OCI-LY1 (cell line): ENCODE results near the gene DRC1.

Experiments
- H2AFZ ChIP-seq: fragments of 200-600 bp; sonication (generic), shearing (Covaris generic); 2 replicates; pipeline ENCODE4 v1.6.0; 2014; ENCODE audit warnings: antibody characterized with exemption, mild to moderate bottlenecking, low read length
- H3F3A ChIP-seq: fragments of 200-600 bp; sonication (generic), shearing (Covaris generic); 2 replicates; pipeline ENCODE4 v1.6.0; 2014; ENCODE audit warnings: mild to moderate bottlenecking, antibody characterized with exemption, low read length, moderate library complexity; ENCODE audit not compliant: insufficient read depth
- H3K27ac ChIP-seq: fragments of 200-600 bp; sonication (generic); 2 replicates; pipeline ENCODE4 v1.5.1; 2014; ENCODE audit warnings: low read length, mixed run types, mild to moderate bottlenecking, low read depth; ENCODE audit not compliant: poor library complexity, severe bottlenecking
- H3K27me3 ChIP-seq: fragments of 200-600 bp; sonication (generic); 2 replicates; pipeline ENCODE4 v1.6.0; 2014; ENCODE audit warnings: antibody characterized with exemption, mild to moderate bottlenecking, low read length, moderate library complexity; ENCODE audit not compliant: insufficient read depth
- H3K36me3 ChIP-seq: fragments of 200-600 bp; sonication (generic); 2 replicates; pipeline ENCODE4 v1.6.1; 2014; ENCODE audit warnings: mild to moderate bottlenecking, antibody characterized with exemption, low read length, moderate library complexity, mixed read lengths; ENCODE audit not compliant: insufficient read depth
- H3K4me1 ChIP-seq: fragments of 200-600 bp; sonication (generic); 2 replicates; pipeline ENCODE4 v1.5.1; 2014; ENCODE audit warnings: mild to moderate bottlenecking, low read length, moderate library complexity; ENCODE audit not compliant: insufficient read depth, severe bottlenecking
- H3K4me2 ChIP-seq: fragments of 200-600 bp; sonication (generic), shearing (Covaris generic); 2 replicates; pipeline ENCODE4 v1.6.1; 2014; ENCODE audit warnings: low read length
- H3K4me3 ChIP-seq: fragments of 200-600 bp; sonication (generic); 2 replicates; pipeline ENCODE4 v1.5.1; 2014; ENCODE audit warnings: low read length, low read depth, mild to moderate bottlenecking, mixed read lengths; ENCODE audit not compliant: poor library complexity, severe bottlenecking
- H3K79me2 ChIP-seq: fragments of 200-600 bp; shearing (Covaris generic); 2 replicates; pipeline ENCODE4 v1.6.1; 2016; ENCODE audit warnings: mixed run types, low read length, mixed read lengths; ENCODE audit not compliant: insufficient read depth
- H3K9ac ChIP-seq: fragments of 200-600 bp; sonication (generic), shearing (Covaris generic); 2 replicates; pipeline ENCODE4 v1.6.1; 2014; ENCODE audit warnings: mild to moderate bottlenecking, low read length, mixed read lengths
- H3K9me2 ChIP-seq: fragments of 200-600 bp; sonication (generic), shearing (Covaris generic); 2 replicates; pipeline ENCODE4 v1.6.1; 2014; ENCODE audit warnings: low read depth, mild to moderate bottlenecking, low read length, mixed read lengths
- H3K9me3 ChIP-seq: fragments of 200-600 bp; shearing (Covaris generic); 2 replicates; pipeline ENCODE4 v1.6.1; 2014; ENCODE audit warnings: low read length, mixed read lengths
- H4K20me1 ChIP-seq: fragments of 200-600 bp; sonication (generic), shearing (Covaris generic); 2 replicates; pipeline ENCODE4 v1.6.0; 2016; ENCODE audit warnings: mild to moderate bottlenecking, low read length; ENCODE audit not compliant: insufficient read depth
- CTCF ChIP-seq: fragments of 200-600 bp; sonication (generic), shearing (Covaris generic); IDR thresholded peaks from 2 replicates; pipeline ENCODE4 v1.5.1; 2017; ENCODE audit warnings: mild to moderate bottlenecking, antibody characterized with exemption, low read length, moderate library complexity, mixed read lengths
- EZH2 ChIP-seq: fragments of 200-600 bp; sonication (generic), shearing (Covaris generic); IDR thresholded peaks from 2 replicates; pipeline ENCODE4 v1.8.0; 2017; ENCODE audit warnings: borderline replicate concordance, mixed run types, mild to moderate bottlenecking, antibody characterized with exemption, low read length, moderate library complexity, mixed read lengths

DRC1 gene

GRCh38 chr2:26471289-26471688, 69.6 kb downstream of the DRC1 start:
- H3K36me3 ChIP-seq = no peaks in the 10 kb centered on the region
- H2AFZ ChIP-seq = no peak overlapping the region
- H3K9me3 ChIP-seq = no peaks in the 10 kb centered on the region
- no peaks in the 10 kb centered on the region for H3K79me2 ChIP-seq
- no peak overlapping the region for H3K4me2 ChIP-seq
- H3K9me2 ChIP-seq = no peaks in the 10 kb centered on the region
- no peak overlapping the region for H3K4me3 ChIP-seq
- H3K27ac ChIP-seq = no peak overlapping the region
- H4K20me1 ChIP-seq = no peaks in the 10 kb centered on the region
- no peaks in the 10 kb centered on the region for H3F3A ChIP-seq
- no peaks in the 10 kb centered on the region for H3K27me3 ChIP-seq
- H3K4me1 ChIP-seq = no peaks in the 10 kb centered on the region
- TF ChIP-seq EZH2 (no peak), CTCF (no peak; the same call in 1 of the 2 replicates)
- H3K9ac ChIP-seq = no peak overlapping the region

GRCh38 chr2:26471766-26472706, 70.3 kb downstream of the DRC1 start:
- Histone ChIP-seq H3K27me3 (no peaks in the 10 kb centered on the region), H3K4me3 (no peak overlapping the region), H3K27ac (no peak overlapping the region), H3K36me3 (no peaks in the 10 kb centered on the region), H4K20me1 (no peaks in the 10 kb centered on the region), H3K4me2 (no peak overlapping the region), H3K79me2 (no peaks in the 10 kb centered on the region), H3K9me3 (no peaks in the 10 kb centered on the region), H3K4me1 (no peaks in the 10 kb centered on the region), H3F3A (no peaks in the 10 kb centered on the region), H2AFZ (no peak overlapping the region), H3K9me2 (no peaks in the 10 kb centered on the region), H3K9ac (no peak overlapping the region)
- TF ChIP-seq CTCF = no peak
- no peak for TF ChIP-seq EZH2

GRCh38 chr2:26472821-26473655, 71.3 kb downstream of the DRC1 start:
- no peaks in the 10 kb centered on the region for H3K36me3 ChIP-seq
- H3K9me2 ChIP-seq = no peaks in the 10 kb centered on the region
- H2AFZ ChIP-seq = no peak overlapping the region
- H4K20me1 ChIP-seq = no peaks in the 10 kb centered on the region
- no peak overlapping the region for H3K27ac ChIP-seq
- no peaks in the 10 kb centered on the region for H3K9me3 ChIP-seq
- no peaks in the 10 kb centered on the region for H3K27me3 ChIP-seq
- no peak overlapping the region for H3K4me2 ChIP-seq
- H3K4me1 ChIP-seq = no peaks in the 10 kb centered on the region
- H3F3A ChIP-seq = no peaks in the 10 kb centered on the region
- no peak overlapping the region for H3K9ac ChIP-seq
- TF ChIP-seq CTCF (no peak), EZH2 (no peak)
- H3K4me3 ChIP-seq = no peak overlapping the region
- no peaks in the 10 kb centered on the region for H3K79me2 ChIP-seq
